ENCODE data around the gene TANGO2. TPM values are rescaled to one million over a fixed set of nuclear protein-coding genes. Genes with fewer than 3 reads are reported as not detected.

Gene TANGO2
- total and polyA plus RNA-seq, 2 of the 8 experiments (the other 6 are each of a cell fraction or from before 2014, with no cell fraction given) = 10.1 to 18.4 TPM

DNA sequence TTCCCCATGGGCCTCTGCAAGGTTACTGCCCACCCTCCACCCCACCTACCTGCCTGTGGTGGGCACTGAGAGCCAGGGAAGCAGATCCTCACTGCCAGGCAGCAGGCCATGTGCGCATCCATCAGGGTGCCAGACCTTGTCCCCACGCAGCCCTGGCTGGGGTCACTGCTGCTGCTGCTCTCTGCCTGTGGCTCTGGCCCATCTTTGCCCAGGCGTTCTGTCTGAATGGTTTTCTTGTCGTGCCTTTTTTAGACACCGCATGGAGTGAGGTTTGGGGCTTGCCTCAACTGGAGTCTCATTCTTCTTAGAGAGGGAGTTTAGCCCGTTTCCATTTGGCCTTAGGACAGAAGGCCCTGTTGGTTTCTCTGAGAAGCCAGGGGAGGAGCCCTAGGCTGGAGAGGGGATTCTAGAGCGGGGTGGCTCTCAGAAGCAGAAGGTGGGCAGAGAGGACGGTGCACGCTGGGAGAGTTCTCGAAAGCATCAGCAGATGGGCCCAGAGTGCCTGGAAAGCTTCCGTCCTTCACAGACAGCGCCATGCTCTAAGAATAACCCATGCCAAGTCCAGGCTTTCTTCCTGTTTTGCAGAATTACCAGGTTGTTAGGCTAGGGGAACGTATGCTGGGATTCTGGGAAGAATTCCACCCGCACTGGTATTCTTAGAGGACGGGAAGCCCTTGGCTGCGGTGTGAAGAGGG lies 8.1 kb downstream of the TANGO2 start:
- H3K14ac ChIP-seq (ENCODE audit: insufficient read length) = no peak overlapping the region
- no peak overlapping the region for H2BK20ac ChIP-seq (ENCODE audit: low read length)
- H3K9ac ChIP-seq (replicated peaks in 1 of 4; ENCODE audit: extremely low read depth in 1 of 4, low read depth in 3 of 4, low read length in 3 of 4) = no peak overlapping the region; a peak in 2 of 7 replicates
- FAIRE-seq = no peak
- peaks cover 4% of the 10 kb centered on the region for H3K79me1 ChIP-seq (ENCODE audit: low read depth, low read length)
- H3K27ac ChIP-seq (ENCODE audit: low read depth, low read length) = no peak overlapping the region
- no peak overlapping the region for H4K8ac ChIP-seq (ENCODE audit: extremely low read depth, insufficient read depth, low read length)
- H3K36me3 ChIP-seq (ENCODE audit: control insufficient read depth in 2 of 4, insufficient read depth in 4 of 4, low read length in 3 of 4) = no peaks in the 10 kb centered on the region
- no peak overlapping the region for H2BK12ac ChIP-seq (ENCODE audit: low read depth, low read length)
- H3K18ac ChIP-seq (ENCODE audit: extremely low read depth, low read length) = no peak overlapping the region
- no peak overlapping the region for H2BK15ac ChIP-seq (ENCODE audit: low read length)
- ChIA-PET POLR2A (ENCODE audit: partially characterized antibody) (interaction anchor here (1.2 kb wide), 1 partner anchor 50 kb away, joined by 4 read pairs; no protein-coding TSS in a partner anchor), CTCF (ENCODE audit: partially characterized antibody) (interaction anchor here (0.6 to 8.6 kb wide), 7 partner anchors 9 to 75 kb away, joined by 3 to 54 read pairs (median 4); no protein-coding TSS in a partner anchor)
- H4K5ac ChIP-seq (ENCODE audit: insufficient read length, low read depth, low read length) = no peak overlapping the region
- H3K4me3 ChIP-seq (ENCODE audit: extremely low read depth in 1 of 4, insufficient read depth in 2 of 4, low read depth in 3 of 4, low read length in 4 of 4) = no peak overlapping the region
- H3K4ac ChIP-seq (replicated peaks; ENCODE audit: insufficient read length, low read depth, low read length) = no peak overlapping the region
- H3K23me2 ChIP-seq (ENCODE audit: low read depth, low read length) = no peaks in the 10 kb centered on the region
- H3K9me3 ChIP-seq (ENCODE audit: insufficient read depth in 2 of 2, low read depth in 1 of 2, low read length in 1 of 2) = no peaks in the 10 kb centered on the region
- H3K27me3 ChIP-seq (replicated peaks in 1 of 4; ENCODE audit: control insufficient read depth in 3 of 4, extremely low read depth in 1 of 4, insufficient read depth in 3 of 4, low read length in 3 of 4) = no peaks in the 10 kb centered on the region
- TF ChIP-seq RBBP5 (IDR thresholded peaks at IDR 0.05; ENCODE audit: borderline replicate concordance, low read depth, low read length) (no peak), CEBPB (IDR thresholded peaks at IDR 0.05; ENCODE audit: low read depth, low read length) (no peak), KDM5A (IDR thresholded peaks at IDR 0.05; ENCODE audit: low read length) (no peak), JUN (IDR thresholded peaks at IDR 0.05; ENCODE audit: low read depth, low read length) (no peak), CBX5 (IDR thresholded peaks at IDR 0.05; ENCODE audit: low read depth, low read length) (no peak)
- TF ChIP-seq, protein P1, sequence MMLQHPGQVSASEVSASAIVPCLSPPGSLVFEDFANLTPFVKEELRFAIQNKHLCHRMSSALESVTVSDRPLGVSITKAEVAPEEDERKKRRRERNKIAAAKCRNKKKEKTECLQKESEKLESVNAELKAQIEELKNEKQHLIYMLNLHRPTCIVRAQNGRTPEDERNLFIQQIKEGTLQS (IDR thresholded peaks at IDR 0.05; ENCODE audit: insufficient read depth, low read depth, low read length) = no peak
- H4K91ac ChIP-seq (replicated peaks; ENCODE audit: insufficient read length, low read length) = no peak overlapping the region
- H2BK5ac ChIP-seq (ENCODE audit: low read depth, low read length) = no peak overlapping the region
- H3K79me2 ChIP-seq (ENCODE audit: control insufficient read depth in 1 of 2, insufficient read depth in 2 of 2, low read length in 2 of 2) = no peaks in the 10 kb centered on the region
- peaks cover 5 to 16% of the 10 kb centered on the region in 2 experiments for H4K20me1 ChIP-seq (replicated peaks in 1 of 2; ENCODE audit: control insufficient read depth in 1 of 2, insufficient read depth in 2 of 2, low read length in 2 of 2)
- H2AK5ac ChIP-seq (ENCODE audit: low read depth, low read length) = no peak overlapping the region
- WGBS, 2 experiments (ENCODE audit: extremely low coverage in 1 of 2, insufficient coverage in 1 of 2, insufficient read length in 1 of 2, insufficient replicate concordance in 2 of 2, low coverage in 1 of 2, low lambda C conversion rate in 2 of 2, missing lambda C conversion rate in 1 of 2) = 82% methylated on average over 15 of the region's 16 CpGs; no CpG with 5 or more reads in 1 of the 2 experiments
- DNase-seq (ENCODE audit: low read depth in 1 of 2, low spot score in 2 of 2) = no peak
- no peak overlapping the region for H3K4me2 ChIP-seq (ENCODE audit: insufficient read depth in 1 of 2, low read depth in 2 of 2, low read length in 2 of 2)
- H2BK120ac ChIP-seq (replicated peaks; ENCODE audit: low read depth, low read length) = no peak overlapping the region
- no peaks in the 10 kb centered on the region; a peak in 1 of 7 replicates for H3K4me1 ChIP-seq (replicated peaks in 1 of 4; ENCODE audit: control insufficient read depth in 3 of 4, insufficient read depth in 4 of 4, low read length in 3 of 4)
- H3K23ac ChIP-seq (ENCODE audit: insufficient read length) = no peak overlapping the region
- H2AFZ ChIP-seq (ENCODE audit: low read length) = no peak overlapping the region
- no peak overlapping the region for H3K56ac ChIP-seq (replicated peaks; ENCODE audit: insufficient read length, low read depth, low read length)

All from H1 (cell line).